Prostate gland (tissue), 2 donors: Measurements from ENCODE around the gene FYCO1. TPM values are rescaled to one million over a fixed set of nuclear protein-coding genes. Genes with fewer than 3 reads are reported as not detected.

Experiments
- DNase-seq: peaks from one replicate; pipeline ENCODE4 v3.0.0-alpha.2; 2019; ENCODE audit warnings: low spot score
- H3K27ac ChIP-seq, 2 donors: fragments of 200-600 bp; sonication (generic); 2 replicates each; pipeline ENCODE4 v1.5.1; 2017 to 2019
- H3K27me3 ChIP-seq: fragments of 200-600 bp; sonication (generic); replicated peaks from 2 replicates; pipeline ENCODE4 v1.5.1; 2019; ENCODE audit not compliant: insufficient read depth
- H3K36me3 ChIP-seq, 2 donors: fragments of 200-600 bp; sonication (generic); 1 replicate in 1 of 2; 2 replicates in 1 of 2; pipeline versions ENCODE4 v1.5.1 to v1.8.1; 2017 to 2019
- H3K4me1 ChIP-seq: fragments of 200-600 bp; sonication (generic); replicated peaks from 2 replicates; pipeline ENCODE4 v1.5.1; 2019
- H3K4me3 ChIP-seq, 2 donors: fragments of 200-600 bp; sonication (generic); 2 replicates each; pipeline ENCODE4 v1.5.1; 2017 to 2019
- H3K9me3 ChIP-seq: fragments of 200-600 bp; sonication (generic); 2 replicates; pipeline ENCODE4 v1.5.1; 2017
- POLR2A ChIP-seq: fragments of 450-650 bp; IDR thresholded peaks from one replicate; pipeline ENCODE4 v1.6.1; 2016; ENCODE audit warnings: antibody characterized with exemption, mild to moderate bottlenecking
- POLR2AphosphoS5 ChIP-seq: sonication (generic); formaldehyde crosslinking; IDR thresholded peaks from one replicate; pipeline ENCODE4 v1.6.1; 2017; ENCODE audit warnings: antibody characterized with exemption
- WGBS: methylation state at CpG from one replicate; pipeline ENCODE4 v1.1.5; 2018; 5-methylcytosine and 5-hydroxymethylcytosine counted together
- intact Hi-C: fragments of 100-400 bp; cut with DNase I; formaldehyde crosslinking; loops from one replicate; pipeline ENCODE4 v1.14.2; 2022
- total RNA-seq, 2 donors: library from RNA; depleted of rRNA; stranded (reverse); fragments of >200 nt; gene quantifications; one replicate each; pipeline ENCODE4 v1.1.0, GENCODE V29; 2016
- TF ChIP-seq, protein P1 (sequence below), 4 experiments: fragments of 200-600 bp in 2 of 4; fragments of 450-650 bp in 2 of 4; sonication (generic) in 2 of 4; IDR thresholded peaks; 1 replicate in 3 of 4; 2 replicates in 1 of 4; pipeline ENCODE4 v1.5.1; 2016 to 2019; ENCODE audit warnings: antibody characterized with exemption in 4 of 4, mild to moderate bottlenecking in 2 of 4, moderate library complexity in 2 of 4

The FYCO1 gene
- total RNA-seq, 2 donors from 2014 or later: 33.1 to 56.7 TPM

GRCh38 chr3:45969953-45970352 is 25.7 kb downstream of the FYCO1 start:
- Histone ChIP-seq H3K36me3 (peaks cover 0 to 20% of the 10 kb centered on the region in 2 donors), H3K27ac (no peak overlapping the region)
- WGBS: 99% methylated on average over 3 of the region's 3 CpGs

DNA sequence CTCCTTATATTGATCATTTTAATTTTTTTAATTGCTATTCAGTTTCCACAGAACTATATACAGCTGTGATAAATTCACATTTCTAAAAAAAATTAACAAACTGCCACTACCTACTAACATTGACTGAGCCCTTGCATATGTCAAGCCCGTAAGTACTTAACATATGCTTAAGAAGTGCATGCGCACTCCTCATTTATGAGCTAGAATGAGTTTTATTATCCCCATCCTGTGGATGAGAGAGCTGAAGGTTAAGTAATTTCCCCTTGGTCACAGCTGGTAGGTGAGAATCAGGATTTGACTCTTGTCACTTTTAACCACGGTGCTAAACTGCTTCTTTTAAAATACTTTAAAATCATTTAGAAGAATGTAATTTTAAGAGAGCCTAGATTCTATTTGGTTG is 26.5 kb downstream of the FYCO1 start:
- Histone ChIP-seq H3K27me3 (no peaks in the 10 kb centered on the region), H3K36me3 (peaks cover 0 to 24% of the 10 kb centered on the region in 2 donors), H3K4me3 (no peak overlapping the region), H3K9me3 (no peaks in the 10 kb centered on the region), H3K4me1 (peaks cover 7% of the 10 kb centered on the region), H3K27ac (no peak overlapping the region)
- DNase-seq: no peak
- TF ChIP-seq POLR2AphosphoS5: no peak
- TF ChIP-seq, protein P1, sequence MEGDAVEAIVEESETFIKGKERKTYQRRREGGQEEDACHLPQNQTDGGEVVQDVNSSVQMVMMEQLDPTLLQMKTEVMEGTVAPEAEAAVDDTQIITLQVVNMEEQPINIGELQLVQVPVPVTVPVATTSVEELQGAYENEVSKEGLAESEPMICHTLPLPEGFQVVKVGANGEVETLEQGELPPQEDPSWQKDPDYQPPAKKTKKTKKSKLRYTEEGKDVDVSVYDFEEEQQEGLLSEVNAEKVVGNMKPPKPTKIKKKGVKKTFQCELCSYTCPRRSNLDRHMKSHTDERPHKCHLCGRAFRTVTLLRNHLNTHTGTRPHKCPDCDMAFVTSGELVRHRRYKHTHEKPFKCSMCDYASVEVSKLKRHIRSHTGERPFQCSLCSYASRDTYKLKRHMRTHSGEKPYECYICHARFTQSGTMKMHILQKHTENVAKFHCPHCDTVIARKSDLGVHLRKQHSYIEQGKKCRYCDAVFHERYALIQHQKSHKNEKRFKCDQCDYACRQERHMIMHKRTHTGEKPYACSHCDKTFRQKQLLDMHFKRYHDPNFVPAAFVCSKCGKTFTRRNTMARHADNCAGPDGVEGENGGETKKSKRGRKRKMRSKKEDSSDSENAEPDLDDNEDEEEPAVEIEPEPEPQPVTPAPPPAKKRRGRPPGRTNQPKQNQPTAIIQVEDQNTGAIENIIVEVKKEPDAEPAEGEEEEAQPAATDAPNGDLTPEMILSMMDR (IDR thresholded peaks at IDR 0.05): no peak
- no peak for TF ChIP-seq POLR2A
- 96% methylated on average over 3 of the region's 3 CpGs for WGBS
- intact Hi-C loops: no loop called here

More at GRCh38 chr3:45969953-45970352, 25.7 kb downstream of the FYCO1 start:
- no peaks in the 10 kb centered on the region for H3K9me3 ChIP-seq
- intact Hi-C loops: no loop called here
- no peak overlapping the region for H3K4me3 ChIP-seq
- peaks cover 7% of the 10 kb centered on the region for H3K4me1 ChIP-seq
- H3K27me3 ChIP-seq: no peaks in the 10 kb centered on the region
- no peak for TF ChIP-seq POLR2A
- TF ChIP-seq POLR2AphosphoS5: no peak
- TF ChIP-seq, protein P1 (IDR thresholded peaks at IDR 0.05): no peak
- no peak for DNase-seq

GRCh38 chr3:45968706-45969105 is 26.9 kb downstream of the FYCO1 start:
- Histone ChIP-seq H3K4me3 (no peak overlapping the region), H3K9me3 (no peaks in the 10 kb centered on the region), H3K27me3 (no peaks in the 10 kb centered on the region), H3K4me1 (peaks cover 7% of the 10 kb centered on the region), H3K36me3 (peaks cover 0 to 26% of the 10 kb centered on the region in 2 donors), H3K27ac (no peak overlapping the region)
- TF ChIP-seq POLR2A (no peak), POLR2AphosphoS5 (no peak)
- TF ChIP-seq, protein P1 (IDR thresholded peaks at IDR 0.05): no peak
- intact Hi-C loops: no loop called here
- 64% methylated on average over 2 of the region's 2 CpGs for whole genome bisulfite sequencing
- no peak for DNase-seq

DNA sequence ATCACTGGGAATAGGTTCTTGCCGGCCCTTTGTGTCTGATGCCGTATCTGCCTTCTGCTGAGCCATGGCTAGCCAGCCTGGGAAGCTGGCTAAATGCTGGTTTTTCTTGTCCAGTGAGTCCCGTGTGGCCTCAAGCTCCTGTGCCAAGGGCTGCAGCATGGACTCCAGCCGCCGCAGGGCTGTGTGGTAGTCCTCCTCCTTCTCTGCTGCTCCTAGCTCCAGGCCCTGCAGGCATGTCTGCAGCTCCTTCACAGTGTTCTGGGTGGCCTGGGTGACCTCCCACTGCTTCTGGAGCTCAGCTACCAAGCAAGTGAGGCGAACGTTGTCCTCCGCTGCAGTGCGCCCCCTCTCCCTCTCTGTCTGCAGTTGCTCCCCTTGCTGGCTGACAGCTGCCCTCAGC is 27.5 kb downstream of the FYCO1 start:
- peaks cover 0 to 26% of the 10 kb centered on the region in 2 donors for H3K36me3 ChIP-seq
- H3K27ac ChIP-seq: peak overlapping the region in 1 of 2 donors; percentile 10
- no peak overlapping the region for H3K4me3 ChIP-seq
- DNase-seq: no peak
- 82% methylated on average over 9 of the region's 9 CpGs for WGBS
- intact Hi-C loops: no loop called here
- TF ChIP-seq POLR2A: no peak
- TF ChIP-seq, protein P1 (IDR thresholded peaks at IDR 0.05): no peak
- TF ChIP-seq POLR2AphosphoS5: peak; percentile 22
- no peaks in the 10 kb centered on the region for H3K27me3 ChIP-seq
- H3K4me1 ChIP-seq: peaks cover 7% of the 10 kb centered on the region
- no peaks in the 10 kb centered on the region for H3K9me3 ChIP-seq

GRCh38 chr3:45967724-45968123 is 27.9 kb downstream of the FYCO1 start:
- H3K4me3 ChIP-seq: no peak overlapping the region
- intact Hi-C loops: no loop called here
- H3K27me3 ChIP-seq: no peaks in the 10 kb centered on the region
- TF ChIP-seq POLR2AphosphoS5 (no peak), POLR2A (no peak)
- TF ChIP-seq, protein P1 (IDR thresholded peaks at IDR 0.05): no peak
- H3K4me1 ChIP-seq: peaks cover 7% of the 10 kb centered on the region
- peaks cover 0 to 26% of the 10 kb centered on the region in 2 donors for H3K36me3 ChIP-seq
- no peak for DNase-seq
- WGBS: 65% methylated on average over 8 of the region's 8 CpGs
- H3K27ac ChIP-seq: peak overlapping the region in 1 of 2 donors; percentile 10
- no peaks in the 10 kb centered on the region for H3K9me3 ChIP-seq
